HUES6 (cell line): ENCODE results near the gene CXCL10.

Experiments used
- H3K27ac ChIP-seq: 2 replicates; pipeline ENCODE4 v1.7.0; 2013; ENCODE audit warnings: low read depth, mild to moderate bottlenecking, low read length, inconsistent platforms
- H3K27me3 ChIP-seq: 2 replicates; pipeline ENCODE4 v1.6.1; 2013; ENCODE audit warnings: low read length; ENCODE audit not compliant: control insufficient read depth, insufficient read depth
- H3K36me3 ChIP-seq: 2 replicates; pipeline ENCODE4 v1.6.1; 2013; ENCODE audit warnings: low read length; ENCODE audit not compliant: control insufficient read depth, insufficient read depth
- H3K4me1 ChIP-seq: 2 replicates; pipeline ENCODE4 v1.6.1; 2013; ENCODE audit warnings: low read length; ENCODE audit not compliant: control insufficient read depth, insufficient read depth
- H3K4me3 ChIP-seq: 2 replicates; pipeline ENCODE4 v1.5.1; 2013; ENCODE audit warnings: low read depth, low read length
- H3K9ac ChIP-seq: one replicate; pipeline ENCODE4 v1.6.1; 2013; ENCODE audit warnings: mild to moderate bottlenecking, low read length
- H3K9me3 ChIP-seq: 2 replicates; pipeline ENCODE4 v1.6.1; 2013; ENCODE audit warnings: low read depth, low read length; ENCODE audit not compliant: control insufficient read depth, insufficient read depth

The CXCL10 gene

DNA sequence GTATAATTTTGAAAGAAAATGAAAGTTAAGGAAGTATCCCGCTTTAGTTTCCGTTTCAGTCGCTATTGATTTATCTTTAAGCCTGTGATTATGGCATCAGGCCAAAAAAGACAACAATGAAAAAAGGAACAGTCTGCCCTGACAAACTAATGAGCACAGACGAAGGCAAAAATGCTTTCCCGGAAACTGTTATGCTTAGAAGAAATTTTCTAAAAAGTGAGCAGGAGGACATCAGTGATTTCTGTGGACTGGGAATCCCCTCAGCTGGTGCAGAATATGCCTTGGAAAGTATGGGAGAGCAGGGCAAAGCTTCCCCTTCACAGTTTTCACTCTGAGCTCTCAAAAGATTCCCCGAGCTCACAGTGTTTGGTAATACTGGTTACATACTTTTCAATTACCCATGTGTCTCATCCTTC is 5.1 kb upstream of the CXCL10 start:
- no peaks in the 10 kb centered on the region for H3K27me3 ChIP-seq
- H3K9ac ChIP-seq: no peak overlapping the region
- H3K4me1 ChIP-seq: no peaks in the 10 kb centered on the region
- no peak overlapping the region for H3K27ac ChIP-seq
- H3K4me3 ChIP-seq: no peak overlapping the region
- H3K36me3 ChIP-seq: no peaks in the 10 kb centered on the region
- H3K9me3 ChIP-seq: no peaks in the 10 kb centered on the region

DNA sequence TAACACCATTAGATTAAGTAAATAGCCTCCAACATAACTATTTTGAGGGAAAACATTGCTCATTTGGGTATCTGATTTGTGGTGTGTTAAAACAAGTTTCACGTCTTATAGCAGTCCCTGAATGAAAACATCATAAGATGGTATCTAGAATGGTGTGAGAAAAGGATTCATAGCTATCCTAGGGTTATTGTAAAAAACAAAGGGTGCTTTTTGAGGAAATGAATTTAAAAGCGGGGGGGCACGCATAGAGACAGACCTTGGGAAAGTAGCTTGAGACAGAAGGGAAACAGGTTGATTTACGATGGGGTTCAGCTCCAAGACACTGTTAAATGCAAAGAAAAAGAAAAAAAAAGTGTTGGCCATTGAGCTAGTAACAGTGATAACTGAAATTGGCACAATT is 768 bp upstream of the CXCL10 start:
- H3K4me1 ChIP-seq: no peaks in the 10 kb centered on the region
- H3K9ac ChIP-seq: no peak overlapping the region
- no peaks in the 10 kb centered on the region for H3K9me3 ChIP-seq
- H3K36me3 ChIP-seq: no peaks in the 10 kb centered on the region
- H3K27ac ChIP-seq: no peak overlapping the region
- H3K4me3 ChIP-seq: no peak overlapping the region
- no peaks in the 10 kb centered on the region for H3K27me3 ChIP-seq

GRCh38 chr4:76022677-76023076 is 620 bp downstream of the CXCL10 start:
- no peaks in the 10 kb centered on the region for H3K27me3 ChIP-seq
- H3K36me3 ChIP-seq: no peaks in the 10 kb centered on the region
- H3K4me3 ChIP-seq: no peak overlapping the region
- H3K27ac ChIP-seq: no peak overlapping the region
- H3K4me1 ChIP-seq: no peaks in the 10 kb centered on the region
- H3K9me3 ChIP-seq: no peaks in the 10 kb centered on the region
- no peak overlapping the region for H3K9ac ChIP-seq

DNA sequence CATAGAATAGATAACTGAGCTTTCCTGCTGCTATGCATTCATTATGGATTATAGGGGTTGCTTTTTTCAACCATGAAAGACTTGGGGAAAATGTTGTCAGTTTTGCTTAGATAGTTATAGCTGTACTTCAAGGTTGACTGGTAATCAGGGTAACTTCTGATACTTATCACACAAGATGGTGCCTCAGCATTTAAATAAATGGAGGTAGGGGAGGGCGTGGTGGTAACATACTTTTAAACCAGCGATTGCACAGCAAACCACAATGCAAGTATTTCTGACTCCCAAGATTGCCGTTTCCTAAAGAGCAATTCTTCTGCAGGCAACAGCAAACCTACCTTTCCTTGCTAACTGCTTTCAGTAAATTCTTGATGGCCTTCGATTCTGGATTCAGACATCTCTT is 1.3 kb downstream of the CXCL10 start:
- Histone ChIP-seq H3K27me3 (no peaks in the 10 kb centered on the region), H3K4me1 (no peaks in the 10 kb centered on the region), H3K4me3 (no peak overlapping the region), H3K9me3 (no peaks in the 10 kb centered on the region), H3K36me3 (no peaks in the 10 kb centered on the region), H3K27ac (no peak overlapping the region), H3K9ac (no peak overlapping the region)

DNA sequence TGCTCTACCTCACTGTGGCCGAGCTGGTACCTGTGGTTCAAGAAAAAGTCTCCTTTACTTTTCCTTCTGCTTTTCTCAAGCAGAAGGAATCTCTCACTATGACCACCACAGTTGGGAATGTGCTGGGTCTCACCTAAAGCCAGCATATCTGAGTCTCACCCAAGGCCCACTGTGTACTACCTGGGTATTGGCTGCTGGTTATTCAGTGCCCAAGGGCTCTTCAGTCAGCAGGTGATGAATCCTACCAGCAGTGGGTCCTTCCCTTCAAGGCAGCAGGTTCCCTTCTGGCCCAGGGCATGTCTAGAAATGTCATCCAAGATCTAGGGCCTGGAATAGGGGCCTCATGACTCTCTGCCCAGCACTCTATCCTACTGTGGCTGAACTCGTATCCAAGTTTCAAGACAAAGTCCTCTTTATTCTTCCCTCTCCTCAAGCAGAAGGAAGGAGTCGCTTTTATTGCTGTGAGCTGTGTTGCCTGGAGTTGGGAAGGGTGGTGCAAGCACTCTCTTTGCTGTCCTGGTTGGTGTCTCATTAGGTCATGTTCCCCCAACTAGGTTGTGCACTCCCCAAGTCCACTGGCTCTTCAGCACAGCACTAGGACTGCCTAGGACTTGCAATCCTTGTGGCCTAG is 6.1 kb downstream of the CXCL10 start:
- H3K4me3 ChIP-seq: no peak overlapping the region
- peaks cover 7% of the 10 kb centered on the region for H3K4me1 ChIP-seq
- H3K9ac ChIP-seq: no peak overlapping the region
- no peaks in the 10 kb centered on the region for H3K9me3 ChIP-seq
- H3K27ac ChIP-seq: no peak overlapping the region
- no peaks in the 10 kb centered on the region for H3K27me3 ChIP-seq
- H3K36me3 ChIP-seq: no peaks in the 10 kb centered on the region

DNA sequence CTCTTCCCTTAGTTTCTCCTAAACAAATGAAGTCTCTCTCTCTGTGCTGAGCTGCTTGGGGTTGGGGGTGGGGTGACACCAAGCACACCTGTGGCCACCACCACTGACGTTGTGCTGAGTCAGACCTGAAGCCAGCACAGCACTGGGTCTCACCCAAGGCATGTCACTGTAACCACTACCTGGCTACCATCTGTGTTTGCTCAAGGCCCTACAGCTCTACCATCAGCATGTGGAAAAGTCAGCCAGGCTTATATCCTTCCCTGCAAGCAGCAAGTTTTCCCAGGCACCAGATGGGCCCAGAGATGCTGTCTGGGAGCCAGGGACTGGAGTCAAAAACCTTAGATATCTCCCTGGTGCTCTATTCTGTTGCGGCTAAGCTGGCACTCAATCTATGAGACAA is 6.9 kb downstream of the CXCL10 start:
- Histone ChIP-seq H3K9ac (no peak overlapping the region), H3K4me1 (peaks cover 13% of the 10 kb centered on the region), H3K27ac (no peak overlapping the region), H3K9me3 (no peaks in the 10 kb centered on the region), H3K36me3 (no peaks in the 10 kb centered on the region), H3K4me3 (no peak overlapping the region), H3K27me3 (no peaks in the 10 kb centered on the region)

GRCh38 chr4:76013540-76013939 is 9.8 kb downstream of the CXCL10 start:
- Histone ChIP-seq H3K9me3 (no peaks in the 10 kb centered on the region), H3K4me1 (peaks cover 13% of the 10 kb centered on the region), H3K4me3 (no peak overlapping the region), H3K27me3 (no peaks in the 10 kb centered on the region), H3K27ac (no peak overlapping the region), H3K9ac (no peak overlapping the region), H3K36me3 (no peaks in the 10 kb centered on the region)

GRCh38 chr4:76012388-76012801 is 10.9 kb downstream of the CXCL10 start:
- Histone ChIP-seq H3K4me3 (no peak overlapping the region), H3K27ac (no peak overlapping the region), H3K9me3 (no peaks in the 10 kb centered on the region), H3K36me3 (no peaks in the 10 kb centered on the region), H3K27me3 (no peaks in the 10 kb centered on the region), H3K4me1 (peaks cover 13% of the 10 kb centered on the region), H3K9ac (no peak overlapping the region)

- no peaks in the 10 kb centered on the region for H3K9me3 ChIP-seq
- no peaks in the 10 kb centered on the region for H3K27me3 ChIP-seq
- H3K27ac ChIP-seq: no peak overlapping the region
- H3K4me1 ChIP-seq: peaks cover 13% of the 10 kb centered on the region
- no peak overlapping the region for H3K4me3 ChIP-seq
- H3K9ac ChIP-seq: no peak overlapping the region
- H3K36me3 ChIP-seq: no peaks in the 10 kb centered on the region
Observed at GRCh38 chr4:76011700-76012387, 11.5 kb downstream of the CXCL10 start.

GRCh38 chr4:76011018-76011670 is 12.2 kb downstream of the CXCL10 start:
- no peaks in the 10 kb centered on the region for H3K9me3 ChIP-seq
- no peaks in the 10 kb centered on the region for H3K27me3 ChIP-seq
- H3K27ac ChIP-seq: no peak overlapping the region
- no peak overlapping the region for H3K4me3 ChIP-seq
- H3K36me3 ChIP-seq: no peaks in the 10 kb centered on the region
- no peak overlapping the region for H3K9ac ChIP-seq
- peaks cover 10% of the 10 kb centered on the region for H3K4me1 ChIP-seq

DNA sequence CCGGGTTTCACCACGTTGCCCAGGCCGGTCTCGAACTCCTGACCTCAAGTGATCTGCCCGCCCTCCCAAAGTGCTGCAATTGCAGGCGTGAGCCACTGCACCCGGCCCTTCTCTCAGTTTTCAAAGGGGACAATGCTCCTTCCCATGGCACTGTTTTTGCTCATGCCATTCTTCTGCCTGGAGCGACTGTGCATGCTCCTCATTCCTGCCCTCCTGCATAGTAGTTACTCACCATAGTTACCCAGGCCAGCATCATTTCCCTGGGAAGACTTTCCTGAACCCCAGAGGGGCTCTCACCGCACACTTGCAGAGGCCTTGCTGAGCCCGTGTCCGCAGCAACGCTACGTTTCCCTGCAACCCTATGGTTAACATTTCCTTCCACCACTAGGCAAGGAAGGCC is 12.7 kb downstream of the CXCL10 start:
- Histone ChIP-seq H3K36me3 (no peaks in the 10 kb centered on the region), H3K4me3 (no peak overlapping the region), H3K9me3 (no peaks in the 10 kb centered on the region), H3K27me3 (no peaks in the 10 kb centered on the region), H3K9ac (no peak overlapping the region), H3K4me1 (peaks cover 10% of the 10 kb centered on the region), H3K27ac (no peak overlapping the region)
